Stimulated activated naive CD8-positive, alpha-beta T cell treated with anti-CD3 and anti-CD28 coated beads, Interleukin-15, Interleukin-2, amounts not matched to agents 100 ng/mL and 50 ng/mL, for 24 hours (primary cell): Measurements from ENCODE around the gene ZBED4.

Source experiments
- H3K27ac Mint-ChIP-seq: one replicate; pipeline ENCODE4 v1.8.0; 2021; ENCODE audit warnings: mild to moderate bottlenecking, mixed read lengths
- H3K27me3 Mint-ChIP-seq: one replicate; pipeline ENCODE4 v1.8.0; 2021; ENCODE audit warnings: mixed read lengths
- H3K36me3 Mint-ChIP-seq: one replicate; pipeline ENCODE4 v1.8.0; 2021; ENCODE audit warnings: low read depth, mixed read lengths
- H3K4me1 Mint-ChIP-seq: one replicate; pipeline ENCODE4 v1.8.0; 2021; ENCODE audit warnings: low read depth, mixed read lengths
- H3K4me3 Mint-ChIP-seq: one replicate; pipeline ENCODE4 v1.8.0; 2021; ENCODE audit warnings: mild to moderate bottlenecking, mixed read lengths
- H3K9me3 Mint-ChIP-seq: one replicate; pipeline ENCODE4 v1.8.0; 2021; ENCODE audit warnings: mixed read lengths

Gene ZBED4

GRCh38 chr22:49922484-49922883 is 68.8 kb downstream of the ZBED4 start:
- Mint-ChIP-seq H3K4me1 (peaks cover 47% of the 10 kb centered on the region), H3K9me3 (no peaks in the 10 kb centered on the region), H3K27me3 (no peaks in the 10 kb centered on the region), H3K36me3 (peaks cover 31% of the 10 kb centered on the region), H3K27ac (no peak overlapping the region), H3K4me3 (no peak overlapping the region)

- Mint-ChIP-seq H3K4me3 (no peak overlapping the region), H3K27ac (no peak overlapping the region), H3K4me1 (peaks cover 45% of the 10 kb centered on the region), H3K9me3 (no peaks in the 10 kb centered on the region), H3K36me3 (peaks cover 31% of the 10 kb centered on the region), H3K27me3 (no peaks in the 10 kb centered on the region)
These were observed 69.3 kb downstream of the ZBED4 start for GRCh38 chr22:49922926-49923325.

GRCh38 chr22:49923445-49923844 is 69.8 kb downstream of the ZBED4 start:
- peaks cover 45% of the 10 kb centered on the region for H3K4me1 Mint-ChIP-seq
- H3K4me3 Mint-ChIP-seq, result no peak overlapping the region
- H3K9me3 Mint-ChIP-seq, result no peaks in the 10 kb centered on the region

GRCh38 chr22:49924113-49924833 is 70.6 kb downstream of the ZBED4 start:
- Mint-ChIP-seq H3K27me3 (no peaks in the 10 kb centered on the region), H3K36me3 (peaks cover 31% of the 10 kb centered on the region), H3K27ac (no peak overlapping the region), H3K9me3 (no peaks in the 10 kb centered on the region), H3K4me3 (no peak overlapping the region), H3K4me1 (peaks cover 44% of the 10 kb centered on the region)

More at GRCh38 chr22:49923445-49923844, 69.8 kb downstream of the ZBED4 start:
- Mint-ChIP-seq H3K27me3 (no peaks in the 10 kb centered on the region), H3K27ac (no peak overlapping the region), H3K36me3 (peaks cover 31% of the 10 kb centered on the region)

GRCh38 chr22:49925525-49926128 is 72.0 kb downstream of the ZBED4 start:
- Mint-ChIP-seq H3K27ac (peak overlapping the region; percentile 96), H3K4me1 (peaks cover 42% of the 10 kb centered on the region), H3K4me3 (peak overlapping the region; percentile 75), H3K36me3 (peaks cover 25% of the 10 kb centered on the region), H3K27me3 (no peaks in the 10 kb centered on the region), H3K9me3 (no peaks in the 10 kb centered on the region)

- Mint-ChIP-seq H3K27ac (peak overlapping the region; percentile 80), H3K27me3 (no peaks in the 10 kb centered on the region), H3K36me3 (peaks cover 25% of the 10 kb centered on the region), H3K9me3 (no peaks in the 10 kb centered on the region), H3K4me1 (peaks cover 54% of the 10 kb centered on the region), H3K4me3 (no peak overlapping the region)
These were observed 73.3 kb downstream of the ZBED4 start for GRCh38 chr22:49926916-49927315.

- H3K9me3 Mint-ChIP-seq, result no peaks in the 10 kb centered on the region
- no peak overlapping the region for H3K4me3 Mint-ChIP-seq
- H3K27me3 Mint-ChIP-seq, result no peaks in the 10 kb centered on the region
- peaks cover 25% of the 10 kb centered on the region for H3K36me3 Mint-ChIP-seq
- H3K27ac Mint-ChIP-seq, result no peak overlapping the region
- H3K4me1 Mint-ChIP-seq, result peaks cover 55% of the 10 kb centered on the region
These were observed 74.0 kb downstream of the ZBED4 start for GRCh38 chr22:49927483-49928184.

GRCh38 chr22:49928185-49928495 is 74.5 kb downstream of the ZBED4 start:
- Mint-ChIP-seq H3K36me3 (peaks cover 24% of the 10 kb centered on the region), H3K4me3 (no peak overlapping the region), H3K27me3 (no peaks in the 10 kb centered on the region), H3K4me1 (peaks cover 60% of the 10 kb centered on the region), H3K27ac (no peak overlapping the region), H3K9me3 (no peaks in the 10 kb centered on the region)

GRCh38 chr22:49928555-49929210 is 75.0 kb downstream of the ZBED4 start:
- Mint-ChIP-seq H3K4me1 (peaks cover 60% of the 10 kb centered on the region), H3K9me3 (no peaks in the 10 kb centered on the region), H3K27ac (no peak overlapping the region), H3K4me3 (no peak overlapping the region), H3K36me3 (peaks cover 18% of the 10 kb centered on the region), H3K27me3 (no peaks in the 10 kb centered on the region)

- Mint-ChIP-seq H3K9me3 (no peaks in the 10 kb centered on the region), H3K4me1 (peaks cover 56% of the 10 kb centered on the region), H3K4me3 (no peak overlapping the region), H3K36me3 (peaks cover 11% of the 10 kb centered on the region), H3K27ac (no peak overlapping the region), H3K27me3 (no peaks in the 10 kb centered on the region)
These were observed 75.8 kb downstream of the ZBED4 start for GRCh38 chr22:49929211-49929979.

- peaks cover 9% of the 10 kb centered on the region for H3K36me3 Mint-ChIP-seq
- H3K4me3 Mint-ChIP-seq, result no peak overlapping the region
- H3K27me3 Mint-ChIP-seq, result no peaks in the 10 kb centered on the region
- no peaks in the 10 kb centered on the region for H3K9me3 Mint-ChIP-seq
- H3K4me1 Mint-ChIP-seq, result peaks cover 54% of the 10 kb centered on the region
- H3K27ac Mint-ChIP-seq, result peak overlapping the region; percentile 69
These were observed 76.4 kb downstream of the ZBED4 start for GRCh38 chr22:49929994-49930575.

- no peaks in the 10 kb centered on the region for H3K9me3 Mint-ChIP-seq
- H3K4me3 Mint-ChIP-seq, result no peak overlapping the region
These were observed 77.2 kb downstream of the ZBED4 start for GRCh38 chr22:49930596-49931412.

GRCh38 chr22:49933236-49934159 is 79.9 kb downstream of the ZBED4 start:
- Mint-ChIP-seq H3K36me3 (no peaks in the 10 kb centered on the region), H3K4me3 (peak overlapping the region; percentile 63), H3K27me3 (no peaks in the 10 kb centered on the region), H3K4me1 (peaks cover 44% of the 10 kb centered on the region), H3K9me3 (no peaks in the 10 kb centered on the region), H3K27ac (peak overlapping the region; percentile 66)

More at GRCh38 chr22:49930596-49931412, 77.2 kb downstream of the ZBED4 start:
- peaks cover 47% of the 10 kb centered on the region for H3K4me1 Mint-ChIP-seq
- no peaks in the 10 kb centered on the region for H3K27me3 Mint-ChIP-seq
- peak overlapping the region; percentile 69 for H3K27ac Mint-ChIP-seq
- peaks cover 6% of the 10 kb centered on the region for H3K36me3 Mint-ChIP-seq
